HFF-Myc (cell line): ENCODE results near the gene KRT8.

ENCODE experiments used
- DNase-seq: peaks from one replicate; pipeline ENCODE4 v3.0.0-alpha.2; 2011; ENCODE audit warnings: low read depth; ENCODE audit errors: extremely low read depth
- H3K4me3 ChIP-seq: replicated peaks from 2 replicates; pipeline ENCODE4 v1.5.1; 2011; ENCODE audit warnings: low read depth, mild to moderate bottlenecking, control low read depth, low read length
- TF ChIP-seq, protein P1 (sequence below): IDR thresholded peaks from 2 replicates; pipeline ENCODE4 v1.5.1; 2012; ENCODE audit warnings: mild to moderate bottlenecking, low read depth, low read length, control low read depth; ENCODE audit errors: missing control alignments

KRT8 gene

DNA sequence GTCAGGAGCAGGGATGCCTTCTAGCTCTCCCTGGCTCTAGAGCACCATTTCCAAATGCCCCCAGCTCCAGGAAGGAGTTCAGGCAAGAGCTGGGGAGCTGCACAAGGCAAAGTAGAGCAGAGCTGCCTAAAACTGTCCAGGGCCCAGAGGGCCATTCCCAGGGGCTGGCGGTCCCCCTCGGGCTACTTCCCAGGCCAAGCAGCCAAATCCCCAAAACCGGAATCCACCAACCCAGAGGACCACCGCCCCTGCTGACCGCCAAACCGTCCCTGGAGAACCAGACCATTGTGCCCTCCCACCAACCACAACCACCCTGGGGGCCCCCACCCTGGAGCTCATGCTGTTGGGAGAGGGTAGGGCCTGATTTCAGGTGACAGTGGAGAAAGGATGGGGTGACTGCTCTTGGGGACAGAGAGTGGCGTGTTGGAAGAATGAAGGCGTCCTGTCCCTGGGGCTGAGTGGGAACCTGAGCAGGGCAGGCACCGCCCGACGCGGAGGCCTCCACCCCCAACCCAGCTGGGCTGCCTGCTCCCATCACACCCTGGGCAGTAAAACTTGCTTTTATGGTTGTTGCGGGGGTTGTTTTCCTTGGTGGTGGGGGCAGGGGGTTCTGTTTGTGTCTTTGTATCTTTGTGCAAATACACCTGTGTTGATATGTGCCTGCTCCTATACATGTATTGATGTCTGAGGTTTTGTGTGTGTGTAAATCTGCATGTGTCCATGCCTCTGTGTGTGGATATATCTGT lies 32.1 kb downstream of the KRT8 start:
- no peak overlapping the region for H3K4me3 ChIP-seq
- TF ChIP-seq, protein P1, sequence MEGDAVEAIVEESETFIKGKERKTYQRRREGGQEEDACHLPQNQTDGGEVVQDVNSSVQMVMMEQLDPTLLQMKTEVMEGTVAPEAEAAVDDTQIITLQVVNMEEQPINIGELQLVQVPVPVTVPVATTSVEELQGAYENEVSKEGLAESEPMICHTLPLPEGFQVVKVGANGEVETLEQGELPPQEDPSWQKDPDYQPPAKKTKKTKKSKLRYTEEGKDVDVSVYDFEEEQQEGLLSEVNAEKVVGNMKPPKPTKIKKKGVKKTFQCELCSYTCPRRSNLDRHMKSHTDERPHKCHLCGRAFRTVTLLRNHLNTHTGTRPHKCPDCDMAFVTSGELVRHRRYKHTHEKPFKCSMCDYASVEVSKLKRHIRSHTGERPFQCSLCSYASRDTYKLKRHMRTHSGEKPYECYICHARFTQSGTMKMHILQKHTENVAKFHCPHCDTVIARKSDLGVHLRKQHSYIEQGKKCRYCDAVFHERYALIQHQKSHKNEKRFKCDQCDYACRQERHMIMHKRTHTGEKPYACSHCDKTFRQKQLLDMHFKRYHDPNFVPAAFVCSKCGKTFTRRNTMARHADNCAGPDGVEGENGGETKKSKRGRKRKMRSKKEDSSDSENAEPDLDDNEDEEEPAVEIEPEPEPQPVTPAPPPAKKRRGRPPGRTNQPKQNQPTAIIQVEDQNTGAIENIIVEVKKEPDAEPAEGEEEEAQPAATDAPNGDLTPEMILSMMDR: no peak
- no peak for DNase-seq

DNA sequence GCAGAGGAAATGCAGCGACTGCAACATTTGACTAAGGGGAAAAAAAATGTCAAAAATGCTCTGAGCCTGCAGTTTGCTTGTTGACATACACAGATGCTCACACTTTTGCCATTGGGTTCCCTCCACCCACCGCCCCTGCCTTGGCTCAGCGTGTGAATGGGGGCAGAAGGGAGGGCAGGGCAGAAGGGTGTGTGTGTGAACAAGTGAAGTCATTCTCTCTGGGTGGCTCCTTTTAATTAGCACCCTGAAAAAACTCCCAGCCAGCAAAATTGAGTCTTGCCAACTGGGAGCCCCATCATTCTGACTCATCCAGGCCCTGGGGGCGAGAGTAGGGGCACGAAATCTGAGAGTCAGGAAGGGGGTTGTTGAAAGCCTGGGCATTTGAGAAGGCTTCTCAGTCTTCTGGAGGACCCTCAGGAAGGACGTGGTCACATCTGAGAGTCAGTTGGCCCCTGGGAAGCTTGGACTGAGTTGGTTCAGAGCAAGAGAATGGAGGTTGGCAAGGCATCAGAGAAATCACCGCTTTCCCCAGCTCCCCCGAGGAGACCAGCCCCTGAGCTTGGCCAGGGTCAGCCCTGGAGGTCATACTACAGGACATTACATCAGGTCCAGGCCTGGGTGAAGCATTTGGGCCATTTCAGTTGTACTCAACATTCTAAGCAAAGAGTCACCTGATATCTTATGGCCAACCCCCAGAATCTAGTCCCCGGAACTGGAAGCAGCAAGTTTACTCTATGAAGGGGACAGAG lies 33.4 kb downstream of the KRT8 start:
- DNase-seq: no peak
- H3K4me3 ChIP-seq: no peak overlapping the region
- TF ChIP-seq, protein P1: no peak

DNA sequence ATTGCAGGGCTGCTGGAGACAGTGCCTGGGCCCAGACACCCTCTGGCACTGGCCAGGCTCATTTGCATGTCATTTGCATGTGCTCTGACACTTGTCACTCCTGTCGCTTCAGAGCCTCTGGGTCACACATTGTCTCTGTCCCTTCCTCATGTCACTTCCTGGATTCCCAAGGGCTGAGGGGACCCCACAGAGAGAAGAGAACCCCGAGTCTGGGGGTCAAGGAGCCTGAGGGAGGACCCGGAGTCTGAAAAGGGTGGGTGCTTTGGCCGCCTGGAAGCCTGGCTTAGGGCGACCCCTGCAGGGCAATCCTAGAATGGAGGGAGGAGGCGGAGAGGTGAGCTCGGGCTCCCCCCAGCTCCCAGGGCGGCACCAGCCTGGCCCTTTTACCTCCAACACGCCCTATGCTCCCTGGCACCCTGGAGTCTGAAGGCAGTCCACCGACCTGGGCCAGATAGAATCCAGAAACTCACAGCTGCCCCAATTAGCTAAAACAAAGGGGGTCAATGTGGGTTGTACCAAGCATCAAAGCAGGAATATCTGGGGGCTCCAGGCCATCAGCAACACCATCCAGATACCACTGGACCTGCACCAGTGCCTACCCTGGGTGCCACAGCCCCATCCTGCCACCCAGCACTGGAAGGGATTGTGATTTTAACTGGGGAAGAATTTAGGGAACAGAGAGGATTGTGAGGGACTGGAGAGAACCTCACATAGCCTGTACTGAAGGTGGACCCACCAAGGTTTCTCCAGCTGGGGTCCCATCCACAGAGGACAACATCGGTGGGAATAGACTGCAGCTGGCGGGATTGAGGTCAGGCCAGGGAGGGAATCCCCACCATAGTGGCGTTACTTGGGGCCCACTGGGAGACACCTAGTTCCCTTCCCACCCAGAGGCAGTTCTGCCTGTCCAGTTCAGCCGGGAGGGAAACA lies 34.2 kb downstream of the KRT8 start:
- TF ChIP-seq, protein P1: peak; percentile 65
- DNase-seq: no peak
- H3K4me3 ChIP-seq: no peak overlapping the region

DNA sequence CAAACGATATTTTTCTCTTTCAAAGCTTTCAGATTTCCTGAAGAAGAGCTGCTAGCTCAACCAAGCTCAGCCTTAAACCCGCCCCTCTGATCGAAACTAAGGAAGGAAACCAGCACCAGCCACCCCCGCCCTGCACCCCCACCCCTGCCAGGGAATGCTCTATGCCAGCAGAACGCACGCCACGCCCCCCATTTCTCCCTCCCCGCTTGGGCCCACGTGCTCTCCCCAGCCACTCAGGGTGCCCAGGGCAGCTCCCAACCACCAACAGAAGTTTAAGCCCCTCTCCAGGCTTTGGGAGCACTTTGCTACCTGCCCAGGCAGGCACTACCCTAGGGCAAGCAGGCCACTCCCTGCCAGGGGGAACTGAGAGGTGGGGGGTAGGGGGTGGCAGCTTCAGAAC lies 37.2 kb downstream of the KRT8 start:
- H3K4me3 ChIP-seq: no peak overlapping the region
- DNase-seq: no peak
- TF ChIP-seq, protein P1: no peak

DNA sequence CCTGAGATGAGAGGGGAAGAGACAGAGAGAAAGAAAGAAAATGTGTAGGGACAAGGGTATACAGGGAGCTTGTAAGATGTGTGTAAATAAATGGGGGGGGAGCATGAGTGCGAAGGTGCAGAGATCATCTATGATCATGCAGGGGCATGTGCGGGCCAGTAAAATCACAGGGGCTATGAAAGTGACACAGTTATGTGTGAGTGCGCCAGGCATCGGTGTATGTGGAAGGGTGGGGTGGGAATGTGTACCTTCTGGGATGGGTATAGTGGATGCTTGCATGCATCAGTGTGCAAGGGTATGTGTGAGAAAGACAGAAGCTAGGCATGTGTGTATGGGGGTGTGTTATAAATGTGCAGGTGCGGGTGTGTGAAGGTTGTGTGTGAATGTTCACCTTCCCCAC lies 37.7 kb downstream of the KRT8 start:
- no peak for DNase-seq
- TF ChIP-seq, protein P1: no peak
- no peak overlapping the region for H3K4me3 ChIP-seq

DNA sequence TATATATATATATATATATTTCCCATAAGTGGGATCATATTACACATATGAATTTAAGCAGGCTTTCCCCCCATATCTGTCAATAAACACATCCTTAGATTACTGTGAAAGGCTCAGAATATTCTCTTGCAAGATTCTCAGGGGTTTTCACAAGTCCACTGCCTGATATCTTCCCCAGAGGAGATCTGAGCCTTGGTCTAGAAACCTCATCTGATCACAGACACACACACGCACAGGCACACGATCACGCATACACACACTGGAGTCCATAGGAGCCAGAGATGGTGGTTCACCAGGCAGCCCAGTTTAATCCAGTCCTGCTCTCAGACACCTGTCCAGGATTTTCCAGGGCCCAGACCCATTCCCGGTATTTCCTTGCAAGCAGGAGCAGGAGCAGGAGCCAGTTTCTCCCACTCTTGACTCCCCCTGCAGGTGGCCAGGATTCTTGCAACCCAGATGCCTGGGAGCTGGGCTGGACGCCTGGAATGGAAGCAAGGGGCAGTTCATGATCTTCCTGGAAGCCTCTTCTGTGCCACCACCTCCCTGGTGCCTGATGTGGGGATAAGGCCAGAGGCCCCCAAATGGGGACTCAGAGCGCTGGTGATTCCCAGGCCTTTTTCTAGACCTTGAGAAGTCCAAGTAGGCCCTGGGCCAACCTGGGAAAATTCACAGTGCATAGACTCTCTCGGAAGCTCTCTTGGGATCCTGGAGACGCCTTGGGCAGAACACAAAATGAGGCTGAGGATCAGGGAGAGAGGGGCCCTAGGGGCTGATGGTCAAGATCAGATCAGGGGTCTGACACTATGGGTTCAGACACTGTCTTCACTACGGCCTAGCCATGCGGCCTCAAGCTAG lies 39.6 kb downstream of the KRT8 start:
- TF ChIP-seq, protein P1: peak; percentile 92
- no peak for DNase-seq
- H3K4me3 ChIP-seq: no peak overlapping the region
